SKM-1 treated with dmso at 0.1 percent for 144 hours (cell line): Measurements from ENCODE around the gene CYP27A1.
"Not testable (repeated sequence)": the region's sequence is repeated elsewhere in the genome, so short reads cannot be mapped to it uniquely, and the experiment has no call there.

Experiments used
- DNase-seq: peaks from one replicate; lab custom pipeline; 2025; ENCODE audit not compliant: unreplicated experiment; lab: John Stamatoyannopoulos, UW

Gene CYP27A1

GRCh38 chr2:218772759-218773158, 9.2 kb upstream of the CYP27A1 start:
- DNase-seq, result not testable (repeated sequence)

GRCh38 chr2:218773881-218774280, 8.1 kb upstream of the CYP27A1 start:
- no peak for DNase-seq

- DNase-seq, result peak; percentile 42
Observed at GRCh38 chr2:218776488-218776887, 5.5 kb upstream of the CYP27A1 start.

- no peak for DNase-seq
Observed at GRCh38 chr2:218777276-218777990, 4.5 kb upstream of the CYP27A1 start.

- DNase-seq, result no peak
Observed at GRCh38 chr2:218780046-218780445, 1.9 kb upstream of the CYP27A1 start.

DNA sequence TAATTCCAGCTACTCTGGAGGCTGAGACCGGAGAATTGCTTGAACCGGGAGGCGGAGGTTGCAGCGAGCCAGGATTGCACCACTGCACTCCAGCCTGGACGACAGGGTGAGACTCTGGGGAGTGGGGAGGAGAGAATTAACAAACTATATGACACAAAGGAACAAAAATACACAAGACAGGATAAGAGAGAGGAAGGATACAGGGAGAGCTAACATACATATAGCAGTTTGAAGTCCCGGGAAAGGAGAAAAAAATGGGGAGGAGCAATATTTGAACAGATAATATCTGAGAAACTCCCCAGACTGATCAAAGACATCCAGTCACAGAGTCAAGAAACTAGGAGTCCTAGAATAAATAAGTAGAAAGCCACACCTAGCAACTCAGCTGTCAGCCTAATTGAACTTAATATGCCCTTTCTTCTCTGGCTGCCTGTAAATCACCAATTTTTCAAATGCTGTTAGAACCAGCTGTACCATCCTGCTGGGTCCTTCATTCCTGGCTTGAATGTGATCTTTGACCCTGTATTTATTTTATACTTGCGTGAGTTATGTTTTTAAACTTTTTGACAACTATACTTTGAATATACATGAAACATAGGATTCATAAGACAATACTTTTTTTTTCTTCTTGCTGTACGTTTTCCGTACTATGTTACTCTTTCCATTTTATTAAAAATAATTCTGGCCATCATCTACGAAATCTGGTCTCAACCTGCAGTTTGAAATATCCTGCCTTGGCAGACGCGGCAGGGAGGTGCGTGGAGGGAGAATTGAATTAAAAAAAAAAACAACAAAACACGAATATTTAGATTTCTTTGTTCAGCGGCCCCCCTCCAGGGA, 876 bp upstream of the CYP27A1 start:
- no peak for DNase-seq

GRCh38 chr2:218782528-218782844, 539 bp downstream of the CYP27A1 start:
- DNase-seq, result no peak

DNA sequence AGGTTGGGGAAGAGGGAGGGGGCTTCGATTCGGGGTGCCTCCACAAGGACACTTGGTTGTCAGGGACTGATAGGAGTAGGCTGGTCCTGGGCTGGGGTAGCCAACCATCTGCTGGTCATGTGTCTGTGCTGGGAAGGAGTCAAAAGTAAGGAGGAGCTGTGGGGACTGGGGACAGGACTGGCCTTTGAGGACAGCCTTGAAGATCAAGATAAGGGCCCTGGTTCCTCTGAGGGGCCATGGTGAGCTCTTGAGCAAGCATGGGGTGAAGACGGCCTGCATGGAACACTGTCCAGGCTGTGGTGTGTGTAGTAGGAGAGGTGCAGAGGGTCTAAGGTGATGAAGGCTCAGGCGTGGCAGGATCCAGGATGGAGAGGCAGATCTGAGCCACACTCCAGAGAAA, 1.7 kb downstream of the CYP27A1 start:
- no peak for DNase-seq

DNA sequence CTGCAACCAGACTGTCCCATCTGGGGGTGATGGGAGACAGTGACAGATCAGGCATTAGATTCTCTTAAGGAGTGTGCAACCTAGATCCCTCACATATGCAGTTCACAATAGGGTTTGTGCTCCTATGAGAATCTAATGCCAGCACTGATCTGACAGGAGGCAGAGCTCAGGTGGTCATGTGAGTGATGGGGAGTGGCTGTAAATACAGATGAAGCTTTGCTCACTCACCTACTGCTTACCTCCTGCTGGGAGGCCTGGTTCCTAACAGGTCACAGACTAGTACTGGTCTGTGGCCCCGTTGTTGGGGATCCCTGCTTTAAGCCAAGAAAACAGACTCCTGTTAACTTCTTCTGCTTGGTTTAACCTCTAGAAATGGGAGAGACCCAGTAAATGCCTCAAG, 3.2 kb downstream of the CYP27A1 start:
- no peak for DNase-seq

- DNase-seq, result no peak
Observed at GRCh38 chr2:218786133-218786532, 4.2 kb downstream of the CYP27A1 start.

- DNase-seq, result no peak
Observed at GRCh38 chr2:218788529-218789255, 6.7 kb downstream of the CYP27A1 start.

- no peak for DNase-seq
Observed at GRCh38 chr2:218792433-218792832, 10.5 kb downstream of the CYP27A1 start.

- no peak for DNase-seq
Observed at GRCh38 chr2:218796691-218797090, 14.7 kb downstream of the CYP27A1 start.

- no peak for DNase-seq
Observed at GRCh38 chr2:218798767-218799504, 17.0 kb downstream of the CYP27A1 start.

DNA sequence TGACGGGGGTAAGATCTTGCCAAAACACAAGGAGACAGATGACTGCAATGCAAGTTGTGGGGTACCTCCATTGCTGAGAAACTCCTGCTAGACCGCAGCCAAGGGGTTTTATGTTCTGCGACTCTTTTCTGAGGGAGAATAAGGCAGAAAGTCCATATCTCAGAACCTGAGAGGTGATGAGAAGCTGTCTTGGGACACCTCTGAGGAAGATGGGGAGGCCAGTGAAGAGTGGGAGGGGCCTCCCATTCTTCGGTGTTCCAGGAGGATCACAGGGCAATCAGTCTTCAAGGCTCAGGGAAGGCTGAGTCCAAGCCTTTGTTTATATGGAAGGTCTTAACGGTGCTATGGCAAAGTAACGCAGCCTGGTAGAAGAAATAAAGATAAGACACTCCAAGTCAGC, 18.0 kb downstream of the CYP27A1 start:
- DNase-seq, result no peak

GRCh38 chr2:218802386-218802994, 20.5 kb downstream of the CYP27A1 start:
- DNase-seq, result no peak

DNA sequence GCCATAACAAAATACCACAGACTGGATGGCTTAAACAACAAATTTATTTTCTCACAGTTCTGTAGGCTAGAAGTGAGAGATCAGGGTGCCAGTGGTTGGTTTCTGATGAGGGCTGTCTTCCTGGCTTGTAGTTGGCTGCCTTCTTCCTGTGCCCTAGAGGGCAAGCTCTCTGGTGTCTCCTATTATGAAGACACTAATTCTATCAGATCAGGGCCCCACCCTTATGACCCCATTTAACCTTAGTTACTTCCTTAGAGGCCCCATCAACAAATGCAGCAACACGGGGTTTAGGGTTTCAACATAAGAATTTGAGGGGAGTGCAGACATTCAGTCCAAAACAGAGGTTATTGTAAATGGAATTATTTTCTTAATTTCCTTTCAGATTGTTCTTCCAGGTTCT, 22.9 kb downstream of the CYP27A1 start:
- no peak for DNase-seq

DNA sequence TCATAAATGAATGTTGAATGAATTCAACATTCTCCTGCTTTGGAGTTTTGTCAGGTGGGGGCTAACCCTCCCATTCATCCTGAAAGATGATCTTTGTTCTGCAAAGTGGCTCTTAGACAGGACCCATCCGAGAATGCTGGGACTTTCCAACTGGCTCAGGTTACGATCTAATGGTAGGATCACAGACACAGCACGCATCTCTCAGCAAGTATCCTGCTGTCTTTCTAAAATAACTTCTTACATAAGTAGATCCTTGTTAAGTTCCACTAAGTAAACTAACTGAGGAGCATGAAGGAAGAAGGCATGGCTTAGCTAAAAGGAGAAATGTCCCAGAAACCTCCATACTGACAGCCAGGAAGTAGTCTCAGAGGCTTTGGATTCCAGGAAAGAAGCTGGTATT, 23.7 kb downstream of the CYP27A1 start:
- no peak for DNase-seq

GRCh38 chr2:218806346-218806978, 24.5 kb downstream of the CYP27A1 start:
- peak; percentile 87 for DNase-seq

DNA sequence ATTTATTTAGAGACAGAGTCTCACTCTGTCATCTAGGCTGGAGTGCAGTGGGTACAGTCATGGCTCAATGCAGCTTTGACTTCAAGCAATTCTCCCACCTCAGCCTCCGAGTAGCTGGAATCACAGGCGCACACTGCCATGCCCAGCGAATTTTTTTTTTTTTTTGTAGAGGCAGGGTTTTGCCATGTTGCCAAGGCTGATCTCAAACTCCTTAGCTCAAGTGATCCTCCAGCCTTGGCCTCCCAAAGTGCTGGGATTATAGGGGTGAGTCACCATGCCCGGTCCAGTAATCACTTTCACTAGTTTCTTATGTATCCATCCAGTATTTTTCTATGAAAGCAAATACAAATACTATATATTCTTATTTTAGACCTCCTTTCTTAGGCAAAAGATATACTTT, 25.7 kb downstream of the CYP27A1 start:
- DNase-seq, result no peak
